ENCODE measurements around the gene MOV10. TPM values are rescaled to one million over a fixed set of nuclear protein-coding genes. Genes with fewer than 3 reads are reported as not detected.

The MOV10 gene
- total and polyA plus RNA-seq, 2 donors (not counting 3 experiments of a cell fraction or from before 2014, with no cell fraction given), result 97.1 to 113 TPM

GRCh38 chr1:112706505-112707220 lies 32.2 kb downstream of the MOV10 start, which contains the start of gene RHOC:
RHOC (minus strand) TSS chr1:112707127; CDS start chr1:112703799, 3,328 bp downstream.
- BruUV-seq (replicated peaks), result no TSS peak
- H3K4me1 ChIP-seq (ENCODE audit: control insufficient read depth, extremely low read depth, insufficient read depth, low read length), result peaks cover 45% of the 10 kb centered on the region
- CTCF ChIA-PET, result interaction anchor here (1.3 to 3.6 kb wide), 4 partner anchors 9 to 408 kb away, joined by 3 to 37 read pairs (median 20); partner anchors contain the start of genes MOV10 and PPM1J
- dilution Hi-C loops (cut with MboI; ENCODE audit: extremely low pct_ligation_motif_present, low sequenced_read_pairs), result no loop called here
- intact Hi-C loops (cut with micrococcal nuclease), result loop anchor here (1.0 to 5.0 kb wide), 7 partner anchors 9 to 1051 kb away; partner anchors contain the start of genes PHTF1 and PPM1J
- no peaks in the 10 kb centered on the region for H3K9me3 ChIP-seq (replicated peaks; ENCODE audit: control insufficient read depth, insufficient read depth, low read length)
- POLR2A ChIA-PET, result interaction anchor here (1.0 kb wide), 1 partner anchor 312 kb away, joined by 4 read pairs; no protein-coding TSS in a partner anchor
- peak within 1 kb of the TSS; percentile 83 for H3K4me2 ChIP-seq (ENCODE audit: insufficient read depth, low read length)
- no peak for FAIRE-seq
- peak within 1 kb of the TSS; percentile 88 for H3K27ac ChIP-seq (ENCODE audit: insufficient read depth, low read depth, low read length)
- H4K20me1 ChIP-seq (replicated peaks; ENCODE audit: control insufficient read depth, extremely low read depth, insufficient read depth, low read length), result no peaks in the 10 kb centered on the region
- no peak for TF ChIP-seq FOS (IDR thresholded peaks at IDR 0.05; ENCODE audit: borderline replicate concordance, insufficient read depth, low read length)
- peak; percentile 89 for TF ChIP-seq POLR2AphosphoS5 (IDR thresholded peaks at IDR 0.05; ENCODE audit: insufficient read depth, low read depth, low read length)
- TF ChIP-seq POLR2A (IDR thresholded peaks at IDR 0.05; ENCODE audit: low read depth, low read length), result peak; percentile 83
- TF ChIP-seq JUN (IDR thresholded peaks at IDR 0.05; ENCODE audit: borderline replicate concordance, insufficient read depth, insufficient read length, low read depth), result no peak
- no peaks in the 10 kb centered on the region for H3K9me1 ChIP-seq (replicated peaks; ENCODE audit: control insufficient read depth, extremely low read depth, insufficient read depth, low read length)
- no peak for DNase-seq (ENCODE audit: low read depth, low spot score)
- H2AFZ ChIP-seq (ENCODE audit: low read depth, low read length), result peak within 1 kb of the TSS; percentile 68
- peaks cover 6 to 8% of the 10 kb centered on the region in 2 experiments for H3K36me3 ChIP-seq (ENCODE audit: control insufficient read depth in 2 of 2, extremely low read depth in 1 of 2, insufficient read depth in 2 of 2, low read length in 2 of 2)
- peak within 1 kb of the TSS; percentile 96 for H3K9ac ChIP-seq (replicated peaks; ENCODE audit: extremely low read depth, insufficient read depth, low read length)
- no peaks in the 10 kb centered on the region for H3K27me3 ChIP-seq (ENCODE audit: control insufficient read depth in 2 of 2, insufficient read depth in 2 of 2, low read length in 2 of 2)
- H3K4me3 ChIP-seq (replicated peaks in 1 of 3; ENCODE audit: insufficient read depth in 1 of 3, low read depth in 1 of 3, low read length in 3 of 3), result peak within 1 kb of the TSS; percentile 81 to 90 (median 89)
- peaks cover 48% of the 10 kb centered on the region for H3K79me2 ChIP-seq (ENCODE audit: control insufficient read depth, insufficient read depth, low read length)
